GM12878 (cell line): Measurements from ENCODE around the gene SYCP3. TPM values are rescaled to one million over a fixed set of nuclear protein-coding genes. Genes with fewer than 3 reads are reported as not detected.

Experiments used
- ATAC-seq: fragments of 200-7000 bp; cut with Tn5 transposase; 3 replicates; pipeline ENCODE4 v1.9.1; 2020; ENCODE audit warnings: mild to moderate bottlenecking, moderate library complexity
- BruUV-seq: library from RNA; stranded (reverse); fragments of 400-500 nt; replicated peaks from 2 replicates; lab custom pipeline; 2021; lab: Mats Ljungman, UMichigan
- CTCF ChIA-PET: fragments of 300-600 bp; sonication (Branson Sonifier 250); formaldehyde crosslinking; extraction: SDS; loops from one replicate; lab custom pipeline; 2021; ENCODE audit warnings: inconsistent platforms; lab: Yijun Ruan, JAX
- POLR2A ChIA-PET: fragments of 350-600 bp; formaldehyde crosslinking; extraction: SDS; loops from one replicate; lab custom pipeline; 2021; ENCODE audit warnings: inconsistent platforms; lab: Charles Lee
- RAD21 ChIA-PET: fragments of 300-600 bp; sonication (Branson Sonifier 250); formaldehyde crosslinking; loops from one replicate; lab custom pipeline; 2023; ENCODE audit warnings: antibody characterized with exemption; ENCODE audit not compliant: unreplicated experiment; lab: Charles Lee
- SMC1A ChIA-PET: fragments of 300-600 bp; sonication (Branson Sonifier 250); formaldehyde crosslinking; loops from one replicate; lab custom pipeline; 2023; ENCODE audit not compliant: unreplicated experiment, uncharacterized antibody; lab: Charles Lee
- DNase-seq: peaks from one replicate; pipeline ENCODE4 v3.0.0-alpha.2; 2011; ENCODE audit warnings: low read depth, low spot score
- FAIRE-seq: peaks from 3 replicates; lab custom pipeline; 2011; peaks lifted over from hg19 to GRCh38; lab: Jason Lieb, UNC
- H2AFZ ChIP-seq: 2 replicates; pipeline ENCODE4 v1.6.0; 2011; ENCODE audit warnings: low read depth, low read length, control low read depth; ENCODE audit not compliant: control insufficient read depth
- H3K27ac ChIP-seq: 2 replicates; pipeline ENCODE4 v1.5.1; 2011; ENCODE audit warnings: control low read depth; ENCODE audit not compliant: control insufficient read depth, insufficient read depth
- H3K27me3 ChIP-seq, 2 experiments: replicated peaks in 1 of 2; 2 replicates each; pipeline versions ENCODE4 v1.6.0 to v1.6.1; 2011; ENCODE audit warnings: low read length in 1 of 2; ENCODE audit not compliant: control insufficient read depth in 2 of 2, insufficient read depth in 2 of 2
- H3K36me3 ChIP-seq, 2 experiments: 2 replicates each; pipeline ENCODE4 v1.5.1; 2011; ENCODE audit warnings: low read length in 1 of 2; ENCODE audit not compliant: control insufficient read depth in 2 of 2, insufficient read depth in 2 of 2
- H3K4me1 ChIP-seq: 2 replicates; pipeline ENCODE4 v1.6.1; 2011; ENCODE audit warnings: mild to moderate bottlenecking, low read length, moderate library complexity, mixed read lengths; ENCODE audit not compliant: control insufficient read depth, insufficient read depth
- H3K4me2 ChIP-seq: 2 replicates; pipeline ENCODE4 v1.6.0; 2011; ENCODE audit warnings: control low read depth; ENCODE audit not compliant: control insufficient read depth, insufficient read depth
- H3K4me3 ChIP-seq: fragments of 200-600 bp; sonication (generic); 2 replicates; pipeline ENCODE4 v1.5.1; 2016
- H3K79me2 ChIP-seq: 2 replicates; pipeline ENCODE4 v1.6.0; 2011; ENCODE audit warnings: low read length; ENCODE audit not compliant: control insufficient read depth, insufficient read depth
- H3K9ac ChIP-seq: 2 replicates; pipeline ENCODE4 v1.8.0; 2011; ENCODE audit warnings: low read length, control low read depth, mixed read lengths; ENCODE audit not compliant: control insufficient read depth, insufficient read depth
- H3K9me3 ChIP-seq: replicated peaks from 3 replicates; pipeline ENCODE4 v1.5.1; 2011; ENCODE audit warnings: mild to moderate bottlenecking, low read length; ENCODE audit not compliant: control insufficient read depth, insufficient read depth
- H4K20me1 ChIP-seq: 2 replicates; pipeline ENCODE4 v1.6.0; 2011; ENCODE audit not compliant: control insufficient read depth, insufficient read depth
- GATAD2B ChIP-seq: fragments of 450-650 bp; conservative IDR thresholded peaks from 2 replicates; pipeline ENCODE4 v1.6.1; 2017; ENCODE audit warnings: low read depth, mild to moderate bottlenecking, moderate library complexity
- NFYA ChIP-seq: IDR thresholded peaks from 2 replicates; pipeline ENCODE4 v1.6.1; 2011; ENCODE audit warnings: low read depth, mild to moderate bottlenecking, low read length, improper control_type of control experiment, borderline replicate concordance
- RFX5 ChIP-seq: IDR thresholded peaks from 2 replicates; pipeline ENCODE4 v1.6.1; 2011; ENCODE audit warnings: low read depth, low read length, improper control_type of control experiment
- SMC3 ChIP-seq: IDR thresholded peaks from 2 replicates; pipeline ENCODE4 v1.6.1; 2011; ENCODE audit warnings: low read length, improper control_type of control experiment, borderline replicate concordance
- WGBS: methylation state at CpG from one replicate; pipeline ENCODE4 v1.1.6; 2016; ENCODE audit warnings: low lambda C conversion rate; ENCODE audit not compliant: insufficient replicate concordance, insufficient coverage; ENCODE audit errors: missing lambda C conversion rate; 5-methylcytosine and 5-hydroxymethylcytosine counted together
- in situ Hi-C: fragments of 300-500 bp; cut with MboI; formaldehyde crosslinking; loops from 9 replicates; pipeline ENCODE4 v1.14.3; 2018; ENCODE audit warnings: mixed read lengths
- intact Hi-C: fragments of 100-400 bp; cut with micrococcal nuclease; formaldehyde crosslinking; loops from one replicate; pipeline ENCODE4 v1.14.2; 2022; ENCODE audit not compliant: unreplicated experiment
- polyA plus RNA-seq, 11 experiments: library from polyadenylated mRNA; depleted of rRNA in 4 of 11; unstranded in 6 of 11; stranded (reverse) in 5 of 11; fragments of >200 nt; fragmentation: Nextera tagmentation in 4 of 11; fragmentation: Illumina TruSeq in 1 of 11; extraction: Ambion mirVana in 4 of 11; extraction: Trizol in 1 of 11; gene quantifications; 1 replicate in 1 of 11; 2 replicates in 10 of 11; pipeline versions ENCODE4 v1.2.1 to v1.2.3, GENCODE V29; 2011 to 2016; ENCODE audit warnings: inconsistent platforms in 2 of 11, missing spikeins in 2 of 11, low read depth in 1 of 11
- total RNA-seq, 4 experiments: library from RNA; depleted of rRNA in 3 of 4; stranded (reverse); fragments of >200 nt in 3 of 4; fragmentation: Illumina TruSeq in 1 of 4; extraction: Trizol in 1 of 4; gene quantifications; 2 replicates each; pipeline versions ENCODE4 v1.2.1 to v1.2.3, GENCODE V29; 2013 to 2021
- TF ChIP-seq, protein P1 (sequence below): IDR thresholded peaks from 2 replicates; pipeline ENCODE4 v1.6.1; 2011; ENCODE audit warnings: borderline replicate concordance, low read depth, mild to moderate bottlenecking, moderate library complexity, low read length; ENCODE audit not compliant: insufficient read depth, poor library complexity, severe bottlenecking
- TF ChIP-seq, protein P2 (sequence below): fragments of 450-650 bp; IDR thresholded peaks from 2 replicates; pipeline ENCODE4 v1.6.1; 2017; ENCODE audit warnings: mild to moderate bottlenecking, low read depth, inconsistent platforms; ENCODE audit not compliant: poor library complexity, severe bottlenecking
- TF ChIP-seq, protein P3 (sequence below): IDR thresholded peaks from 2 replicates; pipeline ENCODE4 v1.6.1; 2011; ENCODE audit warnings: low read depth, low read length, improper control_type of control experiment, borderline replicate concordance
- TF ChIP-seq, protein P4 (sequence below): fragments of 450-650 bp; IDR thresholded peaks from 2 replicates; pipeline ENCODE4 v1.6.1; 2017; ENCODE audit warnings: low read depth, mild to moderate bottlenecking, moderate library complexity
- TF ChIP-seq, protein P5 (sequence below): IDR thresholded peaks from 2 replicates; pipeline ENCODE4 v1.6.1; 2012; ENCODE audit warnings: low read depth, low read length, improper control_type of control experiment

Gene SYCP3
- total and polyA plus RNA-seq, 10 of the 15 experiments (the other 5 are each of a cell fraction or from before 2014, with no cell fraction given), result 0.08 to 0.58 (median 0.21) TPM

DNA sequence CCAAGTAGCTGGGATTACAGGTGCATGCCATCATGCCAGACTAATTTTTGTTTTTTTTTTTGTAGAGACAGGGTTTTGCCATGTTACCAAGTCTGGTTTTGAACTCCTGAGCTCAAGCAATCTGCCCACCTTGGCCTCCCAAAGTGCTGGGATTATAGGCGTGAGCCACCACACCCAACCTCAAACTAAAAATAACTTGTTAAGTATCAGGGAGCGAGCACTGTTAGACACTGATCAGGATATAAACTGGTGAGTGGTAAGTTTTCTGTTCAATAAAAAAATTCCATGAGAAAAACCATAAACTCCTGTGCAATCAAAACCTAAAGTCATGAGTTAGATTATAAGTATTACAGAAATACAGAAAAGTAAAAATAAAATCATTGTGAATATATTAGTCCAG, 44.6 kb upstream of the SYCP3 start:
- BruUV-seq, result no TSS peak
- no peaks in the 10 kb centered on the region for H3K79me2 ChIP-seq
- H2AFZ ChIP-seq, result no peak overlapping the region
- no peak overlapping the region for H3K27ac ChIP-seq
- peaks cover 2 to 4% of the 10 kb centered on the region in 2 experiments; a peak in 2 of 4 replicates for H3K36me3 ChIP-seq
- ATAC-seq, result no peak
- H4K20me1 ChIP-seq, result no peaks in the 10 kb centered on the region
- DNase-seq, result no peak
- intact Hi-C loops (no loop called here), in situ Hi-C loops (no loop called here)
- no peak overlapping the region for H3K9ac ChIP-seq
- H3K4me3 ChIP-seq, result no peak overlapping the region
- RAD21 ChIA-PET, result interaction anchor here (1.0 to 1.3 kb wide), 2 partner anchors 46 to 54 kb away, joined by 3 read pairs; no protein-coding TSS in a partner anchor
- CTCF ChIA-PET, result interaction anchor here (0.5 to 3.2 kb wide), 7 partner anchors 9 to 981 kb away, joined by 3 to 14 read pairs (median 4); no protein-coding TSS in a partner anchor
- FAIRE-seq, result no peak
- WGBS, result 74% methylated on average over 2 of the region's 2 CpGs
- no peaks in the 10 kb centered on the region for H3K4me1 ChIP-seq
- POLR2A ChIA-PET, result interaction anchor here (0.7 to 1.5 kb wide), 3 partner anchors 15 to 38 kb away, joined by 3 read pairs; no protein-coding TSS in a partner anchor
- TF ChIP-seq GATAD2B (no peak), RFX5 (no peak), SMC3 (no peak), NFYA (no peak)
- TF ChIP-seq, protein P1, sequence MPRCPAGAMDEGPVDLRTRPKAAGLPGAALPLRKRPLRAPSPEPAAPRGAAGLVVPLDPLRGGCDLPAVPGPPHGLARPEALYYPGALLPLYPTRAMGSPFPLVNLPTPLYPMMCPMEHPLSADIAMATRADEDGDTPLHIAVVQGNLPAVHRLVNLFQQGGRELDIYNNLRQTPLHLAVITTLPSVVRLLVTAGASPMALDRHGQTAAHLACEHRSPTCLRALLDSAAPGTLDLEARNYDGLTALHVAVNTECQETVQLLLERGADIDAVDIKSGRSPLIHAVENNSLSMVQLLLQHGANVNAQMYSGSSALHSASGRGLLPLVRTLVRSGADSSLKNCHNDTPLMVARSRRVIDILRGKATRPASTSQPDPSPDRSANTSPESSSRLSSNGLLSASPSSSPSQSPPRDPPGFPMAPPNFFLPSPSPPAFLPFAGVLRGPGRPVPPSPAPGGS, result no peak
- TF ChIP-seq, protein P2, sequence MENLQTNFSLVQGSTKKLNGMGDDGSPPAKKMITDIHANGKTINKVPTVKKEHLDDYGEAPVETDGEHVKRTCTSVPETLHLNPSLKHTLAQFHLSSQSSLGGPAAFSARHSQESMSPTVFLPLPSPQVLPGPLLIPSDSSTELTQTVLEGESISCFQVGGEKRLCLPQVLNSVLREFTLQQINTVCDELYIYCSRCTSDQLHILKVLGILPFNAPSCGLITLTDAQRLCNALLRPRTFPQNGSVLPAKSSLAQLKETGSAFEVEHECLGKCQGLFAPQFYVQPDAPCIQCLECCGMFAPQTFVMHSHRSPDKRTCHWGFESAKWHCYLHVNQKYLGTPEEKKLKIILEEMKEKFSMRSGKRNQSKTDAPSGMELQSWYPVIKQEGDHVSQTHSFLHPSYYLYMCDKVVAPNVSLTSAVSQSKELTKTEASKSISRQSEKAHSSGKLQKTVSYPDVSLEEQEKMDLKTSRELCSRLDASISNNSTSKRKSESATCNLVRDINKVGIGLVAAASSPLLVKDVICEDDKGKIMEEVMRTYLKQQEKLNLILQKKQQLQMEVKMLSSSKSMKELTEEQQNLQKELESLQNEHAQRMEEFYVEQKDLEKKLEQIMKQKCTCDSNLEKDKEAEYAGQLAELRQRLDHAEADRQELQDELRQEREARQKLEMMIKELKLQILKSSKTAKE, result no peak
- TF ChIP-seq, protein P3, sequence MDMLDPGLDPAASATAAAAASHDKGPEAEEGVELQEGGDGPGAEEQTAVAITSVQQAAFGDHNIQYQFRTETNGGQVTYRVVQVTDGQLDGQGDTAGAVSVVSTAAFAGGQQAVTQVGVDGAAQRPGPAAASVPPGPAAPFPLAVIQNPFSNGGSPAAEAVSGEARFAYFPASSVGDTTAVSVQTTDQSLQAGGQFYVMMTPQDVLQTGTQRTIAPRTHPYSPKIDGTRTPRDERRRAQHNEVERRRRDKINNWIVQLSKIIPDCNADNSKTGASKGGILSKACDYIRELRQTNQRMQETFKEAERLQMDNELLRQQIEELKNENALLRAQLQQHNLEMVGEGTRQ, result no peak
- TF ChIP-seq, protein P4, sequence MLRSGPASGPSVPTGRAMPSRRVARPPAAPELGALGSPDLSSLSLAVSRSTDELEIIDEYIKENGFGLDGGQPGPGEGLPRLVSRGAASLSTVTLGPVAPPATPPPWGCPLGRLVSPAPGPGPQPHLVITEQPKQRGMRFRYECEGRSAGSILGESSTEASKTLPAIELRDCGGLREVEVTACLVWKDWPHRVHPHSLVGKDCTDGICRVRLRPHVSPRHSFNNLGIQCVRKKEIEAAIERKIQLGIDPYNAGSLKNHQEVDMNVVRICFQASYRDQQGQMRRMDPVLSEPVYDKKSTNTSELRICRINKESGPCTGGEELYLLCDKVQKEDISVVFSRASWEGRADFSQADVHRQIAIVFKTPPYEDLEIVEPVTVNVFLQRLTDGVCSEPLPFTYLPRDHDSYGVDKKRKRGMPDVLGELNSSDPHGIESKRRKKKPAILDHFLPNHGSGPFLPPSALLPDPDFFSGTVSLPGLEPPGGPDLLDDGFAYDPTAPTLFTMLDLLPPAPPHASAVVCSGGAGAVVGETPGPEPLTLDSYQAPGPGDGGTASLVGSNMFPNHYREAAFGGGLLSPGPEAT, result no peak
- TF ChIP-seq, protein P5, sequence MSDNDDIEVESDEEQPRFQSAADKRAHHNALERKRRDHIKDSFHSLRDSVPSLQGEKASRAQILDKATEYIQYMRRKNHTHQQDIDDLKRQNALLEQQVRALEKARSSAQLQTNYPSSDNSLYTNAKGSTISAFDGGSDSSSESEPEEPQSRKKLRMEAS, result no peak
- no peak overlapping the region for H3K4me2 ChIP-seq
- H3K9me3 ChIP-seq, result no peaks in the 10 kb centered on the region
- no peaks in the 10 kb centered on the region for H3K27me3 ChIP-seq
- SMC1A ChIA-PET, result interaction anchor here (0.6 to 1.2 kb wide), 2 partner anchors 9 to 43 kb away, joined by 3 read pairs; no protein-coding TSS in a partner anchor
